GM12878 (cell line): ENCODE data around the gene TRIOBP. TPM values are rescaled to one million over a fixed set of nuclear protein-coding genes. Genes with fewer than 3 reads are reported as not detected.

Experiments used
- ATAC-seq: fragments of 200-7000 bp; cut with Tn5 transposase; 3 replicates; pipeline ENCODE4 v1.9.1; 2020; ENCODE audit warnings: mild to moderate bottlenecking, moderate library complexity
- BruUV-seq: library from RNA; stranded (reverse); fragments of 400-500 nt; replicated peaks from 2 replicates; lab custom pipeline; 2021; lab: Mats Ljungman, UMichigan
- CTCF ChIA-PET: fragments of 300-600 bp; sonication (Branson Sonifier 250); formaldehyde crosslinking; extraction: SDS; loops from one replicate; lab custom pipeline; 2021; ENCODE audit warnings: inconsistent platforms; lab: Yijun Ruan, JAX
- POLR2A ChIA-PET: fragments of 350-600 bp; formaldehyde crosslinking; extraction: SDS; loops from one replicate; lab custom pipeline; 2021; ENCODE audit warnings: inconsistent platforms; lab: Charles Lee
- RAD21 ChIA-PET: fragments of 300-600 bp; sonication (Branson Sonifier 250); formaldehyde crosslinking; loops from one replicate; lab custom pipeline; 2023; ENCODE audit warnings: antibody characterized with exemption; ENCODE audit not compliant: unreplicated experiment; lab: Charles Lee
- SMC1A ChIA-PET: fragments of 300-600 bp; sonication (Branson Sonifier 250); formaldehyde crosslinking; loops from one replicate; lab custom pipeline; 2023; ENCODE audit not compliant: unreplicated experiment, uncharacterized antibody; lab: Charles Lee
- DNase-seq: peaks from one replicate; pipeline ENCODE4 v3.0.0-alpha.2; 2011; ENCODE audit warnings: low read depth, low spot score
- FAIRE-seq: peaks from 3 replicates; lab custom pipeline; 2011; peaks lifted over from hg19 to GRCh38; lab: Jason Lieb, UNC
- H2AFZ ChIP-seq: 2 replicates; pipeline ENCODE4 v1.6.0; 2011; ENCODE audit warnings: low read depth, low read length, control low read depth; ENCODE audit not compliant: control insufficient read depth
- H3K27ac ChIP-seq: 2 replicates; pipeline ENCODE4 v1.5.1; 2011; ENCODE audit warnings: control low read depth; ENCODE audit not compliant: control insufficient read depth, insufficient read depth
- H3K27me3 ChIP-seq, 2 experiments: replicated peaks in 1 of 2; 2 replicates each; pipeline versions ENCODE4 v1.6.0 to v1.6.1; 2011; ENCODE audit warnings: low read length in 1 of 2; ENCODE audit not compliant: control insufficient read depth in 2 of 2, insufficient read depth in 2 of 2
- H3K36me3 ChIP-seq, 2 experiments: 2 replicates each; pipeline ENCODE4 v1.5.1; 2011; ENCODE audit warnings: low read length in 1 of 2; ENCODE audit not compliant: control insufficient read depth in 2 of 2, insufficient read depth in 2 of 2
- H3K4me1 ChIP-seq: 2 replicates; pipeline ENCODE4 v1.6.1; 2011; ENCODE audit warnings: mild to moderate bottlenecking, low read length, moderate library complexity, mixed read lengths; ENCODE audit not compliant: control insufficient read depth, insufficient read depth
- H3K4me2 ChIP-seq: 2 replicates; pipeline ENCODE4 v1.6.0; 2011; ENCODE audit warnings: control low read depth; ENCODE audit not compliant: control insufficient read depth, insufficient read depth
- H3K4me3 ChIP-seq: fragments of 200-600 bp; sonication (generic); 2 replicates; pipeline ENCODE4 v1.5.1; 2016
- H3K79me2 ChIP-seq: 2 replicates; pipeline ENCODE4 v1.6.0; 2011; ENCODE audit warnings: low read length; ENCODE audit not compliant: control insufficient read depth, insufficient read depth
- H3K9ac ChIP-seq: 2 replicates; pipeline ENCODE4 v1.8.0; 2011; ENCODE audit warnings: low read length, control low read depth, mixed read lengths; ENCODE audit not compliant: control insufficient read depth, insufficient read depth
- H3K9me3 ChIP-seq: replicated peaks from 3 replicates; pipeline ENCODE4 v1.5.1; 2011; ENCODE audit warnings: mild to moderate bottlenecking, low read length; ENCODE audit not compliant: control insufficient read depth, insufficient read depth
- H4K20me1 ChIP-seq: 2 replicates; pipeline ENCODE4 v1.6.0; 2011; ENCODE audit not compliant: control insufficient read depth, insufficient read depth
- ATF7 ChIP-seq: fragments of 450-650 bp; IDR thresholded peaks from 2 replicates; pipeline ENCODE4 v1.6.1; 2016; ENCODE audit warnings: low read depth, mild to moderate bottlenecking
- CHD2 ChIP-seq: IDR thresholded peaks from 2 replicates; pipeline ENCODE4 v1.6.1; 2011; ENCODE audit warnings: low read depth, low read length, improper control_type of control experiment, borderline replicate concordance
- IRF4 ChIP-seq: IDR thresholded peaks from 2 replicates; pipeline ENCODE4 v1.6.1; 2011; ENCODE audit warnings: low read depth, low read length
- MTA2 ChIP-seq: fragments of 450-650 bp; IDR thresholded peaks from 2 replicates; pipeline ENCODE4 v1.6.1; 2016; ENCODE audit warnings: low read depth, mild to moderate bottlenecking, moderate library complexity
- MYB ChIP-seq: fragments of 150-350 bp; IDR thresholded peaks from 2 replicates; pipeline ENCODE4 v1.6.1; 2014; ENCODE audit warnings: mild to moderate bottlenecking, low read depth, low read length, borderline replicate concordance
- SP1 ChIP-seq: IDR thresholded peaks from one replicate; pipeline ENCODE4 v1.6.1; 2011; ENCODE audit warnings: low read depth, low read length
- SREBF2 ChIP-seq: IDR thresholded peaks from 2 replicates; pipeline ENCODE4 v1.6.1; 2012; ENCODE audit warnings: mild to moderate bottlenecking, low read length
- ZNF274 ChIP-seq: IDR thresholded peaks from one replicate; pipeline ENCODE4 v1.8.0; 2011; ENCODE audit not compliant: insufficient read length, insufficient read depth
- WGBS: methylation state at CpG from one replicate; pipeline ENCODE4 v1.1.6; 2016; ENCODE audit warnings: low lambda C conversion rate; ENCODE audit not compliant: insufficient replicate concordance, insufficient coverage; ENCODE audit errors: missing lambda C conversion rate; 5-methylcytosine and 5-hydroxymethylcytosine counted together
- in situ Hi-C: fragments of 300-500 bp; cut with MboI; formaldehyde crosslinking; loops from 9 replicates; pipeline ENCODE4 v1.14.3; 2018; ENCODE audit warnings: mixed read lengths
- intact Hi-C: fragments of 100-400 bp; cut with micrococcal nuclease; formaldehyde crosslinking; loops from one replicate; pipeline ENCODE4 v1.14.2; 2022; ENCODE audit not compliant: unreplicated experiment
- polyA plus RNA-seq, 11 experiments: library from polyadenylated mRNA; depleted of rRNA in 4 of 11; unstranded in 6 of 11; stranded (reverse) in 5 of 11; fragments of >200 nt; fragmentation: Nextera tagmentation in 4 of 11; fragmentation: Illumina TruSeq in 1 of 11; extraction: Ambion mirVana in 4 of 11; extraction: Trizol in 1 of 11; gene quantifications; 1 replicate in 1 of 11; 2 replicates in 10 of 11; pipeline versions ENCODE4 v1.2.1 to v1.2.3, GENCODE V29; 2011 to 2016; ENCODE audit warnings: inconsistent platforms in 2 of 11, missing spikeins in 2 of 11, low read depth in 1 of 11
- total RNA-seq, 4 experiments: library from RNA; depleted of rRNA in 3 of 4; stranded (reverse); fragments of >200 nt in 3 of 4; fragmentation: Illumina TruSeq in 1 of 4; extraction: Trizol in 1 of 4; gene quantifications; 2 replicates each; pipeline versions ENCODE4 v1.2.1 to v1.2.3, GENCODE V29; 2013 to 2021
- TF ChIP-seq, protein P1 (sequence below): fragments of 450-650 bp; conservative IDR thresholded peaks from 2 replicates; pipeline ENCODE4 v1.6.1; 2017; ENCODE audit warnings: mild to moderate bottlenecking, moderate library complexity

TRIOBP gene
- total and polyA plus RNA-seq, 10 of the 15 experiments (the other 5 are each of a cell fraction or from before 2014, with no cell fraction given): 0.21 to 23.6 (median 11.9) TPM

DNA sequence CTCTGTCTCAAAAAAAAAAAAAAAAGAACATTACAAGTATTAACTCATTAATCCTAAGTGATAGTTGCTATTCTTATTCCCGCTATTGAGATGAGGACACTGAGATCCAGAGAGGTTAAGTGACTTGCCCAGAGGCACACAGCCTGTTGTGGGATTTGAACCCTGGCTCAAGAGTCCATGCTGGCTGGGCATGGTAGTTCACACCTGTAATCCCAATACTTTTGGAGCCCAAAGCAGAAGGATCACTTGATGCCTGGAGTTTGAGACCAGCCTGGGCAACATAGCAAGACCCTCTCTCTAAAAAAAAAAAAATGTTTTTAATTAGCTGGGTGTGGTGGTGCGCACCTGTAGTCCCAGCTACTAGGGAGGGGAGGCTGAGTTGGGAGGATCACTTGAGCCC is 115.0 kb downstream of the TRIOBP start:
- BruUV-seq: no TSS peak
- Histone ChIP-seq H3K27me3 (peaks cover 2% of the 10 kb centered on the region in 2 experiments; a peak in 2 of 4 replicates), H3K4me1 (peaks cover 4% of the 10 kb centered on the region), H3K4me2 (no peak overlapping the region), H3K9me3 (no peaks in the 10 kb centered on the region), H3K27ac (no peak overlapping the region), H3K9ac (no peak overlapping the region), H4K20me1 (no peaks in the 10 kb centered on the region), H3K79me2 (no peaks in the 10 kb centered on the region), H3K36me3 (no peaks in the 10 kb centered on the region), H3K4me3 (no peak overlapping the region), H2AFZ (no peak overlapping the region)
- RAD21 ChIA-PET: no interaction called here
- 96% methylated on average over 2 of the region's 2 CpGs for WGBS
- POLR2A ChIA-PET: no interaction called here
- ATAC-seq (no peak), FAIRE-seq (no peak), DNase-seq (no peak)
- CTCF ChIA-PET: no interaction called here
- intact Hi-C loops (no loop called here), in situ Hi-C loops (no loop called here)
- SMC1A ChIA-PET: no interaction called here
- no peak for TF ChIP-seq IRF4
- no peak for TF ChIP-seq ATF7
- TF ChIP-seq MYB: no peak
- no peak for TF ChIP-seq SREBF2
- TF ChIP-seq ZNF274: no peak
- TF ChIP-seq SP1: no peak
- TF ChIP-seq, protein P1, sequence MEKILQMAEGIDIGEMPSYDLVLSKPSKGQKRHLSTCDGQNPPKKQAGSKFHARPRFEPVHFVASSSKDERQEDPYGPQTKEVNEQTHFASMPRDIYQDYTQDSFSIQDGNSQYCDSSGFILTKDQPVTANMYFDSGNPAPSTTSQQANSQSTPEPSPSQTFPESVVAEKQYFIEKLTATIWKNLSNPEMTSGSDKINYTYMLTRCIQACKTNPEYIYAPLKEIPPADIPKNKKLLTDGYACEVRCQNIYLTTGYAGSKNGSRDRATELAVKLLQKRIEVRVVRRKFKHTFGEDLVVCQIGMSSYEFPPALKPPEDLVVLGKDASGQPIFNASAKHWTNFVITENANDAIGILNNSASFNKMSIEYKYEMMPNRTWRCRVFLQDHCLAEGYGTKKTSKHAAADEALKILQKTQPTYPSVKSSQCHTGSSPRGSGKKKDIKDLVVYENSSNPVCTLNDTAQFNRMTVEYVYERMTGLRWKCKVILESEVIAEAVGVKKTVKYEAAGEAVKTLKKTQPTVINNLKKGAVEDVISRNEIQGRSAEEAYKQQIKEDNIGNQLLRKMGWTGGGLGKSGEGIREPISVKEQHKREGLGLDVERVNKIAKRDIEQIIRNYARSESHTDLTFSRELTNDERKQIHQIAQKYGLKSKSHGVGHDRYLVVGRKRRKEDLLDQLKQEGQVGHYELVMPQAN: no peak
- TF ChIP-seq CHD2: no peak
- TF ChIP-seq MTA2: no peak
- TF ChIP-seq, all 136 proteins: peak for 0
